Measurements from ENCODE around the gene TSPAN18.

DNA sequence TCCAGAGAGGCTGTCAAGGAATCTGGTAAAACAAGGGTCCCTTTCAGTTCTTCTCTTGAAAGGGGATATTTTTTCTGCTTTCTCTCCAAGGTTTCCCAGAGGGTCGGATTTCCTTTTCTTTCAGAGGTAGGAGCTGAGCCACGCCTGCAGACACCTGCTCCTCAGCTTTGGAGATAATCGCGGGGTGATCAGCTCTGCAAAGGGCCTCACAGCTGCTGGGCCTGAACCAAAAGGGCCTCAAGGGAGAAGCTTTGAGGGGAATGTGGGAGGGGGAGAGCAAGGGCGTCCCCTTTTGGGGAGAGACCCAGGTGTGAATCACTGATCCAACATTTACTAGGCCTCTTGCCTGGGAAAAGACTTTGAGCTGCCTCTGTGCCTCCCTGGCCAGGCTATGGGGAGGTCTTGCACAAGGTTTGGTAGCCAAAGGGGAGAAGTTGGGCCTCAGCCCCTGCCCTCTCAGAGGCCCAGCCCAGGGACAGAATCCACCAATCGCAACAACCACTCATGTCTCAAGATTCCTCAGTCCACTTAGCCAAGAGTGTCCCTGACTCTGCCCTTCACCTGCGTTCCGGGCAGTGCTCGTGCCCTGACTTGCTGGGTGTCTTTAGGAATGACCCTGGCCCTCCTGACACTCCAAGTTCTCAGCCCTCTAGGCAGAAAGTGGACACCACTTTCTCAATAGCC, 237.9 kb downstream of the TSPAN18 start:
- TF ChIP-seq, protein P1, sequence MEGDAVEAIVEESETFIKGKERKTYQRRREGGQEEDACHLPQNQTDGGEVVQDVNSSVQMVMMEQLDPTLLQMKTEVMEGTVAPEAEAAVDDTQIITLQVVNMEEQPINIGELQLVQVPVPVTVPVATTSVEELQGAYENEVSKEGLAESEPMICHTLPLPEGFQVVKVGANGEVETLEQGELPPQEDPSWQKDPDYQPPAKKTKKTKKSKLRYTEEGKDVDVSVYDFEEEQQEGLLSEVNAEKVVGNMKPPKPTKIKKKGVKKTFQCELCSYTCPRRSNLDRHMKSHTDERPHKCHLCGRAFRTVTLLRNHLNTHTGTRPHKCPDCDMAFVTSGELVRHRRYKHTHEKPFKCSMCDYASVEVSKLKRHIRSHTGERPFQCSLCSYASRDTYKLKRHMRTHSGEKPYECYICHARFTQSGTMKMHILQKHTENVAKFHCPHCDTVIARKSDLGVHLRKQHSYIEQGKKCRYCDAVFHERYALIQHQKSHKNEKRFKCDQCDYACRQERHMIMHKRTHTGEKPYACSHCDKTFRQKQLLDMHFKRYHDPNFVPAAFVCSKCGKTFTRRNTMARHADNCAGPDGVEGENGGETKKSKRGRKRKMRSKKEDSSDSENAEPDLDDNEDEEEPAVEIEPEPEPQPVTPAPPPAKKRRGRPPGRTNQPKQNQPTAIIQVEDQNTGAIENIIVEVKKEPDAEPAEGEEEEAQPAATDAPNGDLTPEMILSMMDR (IDR thresholded peaks at IDR 0.05; ENCODE audit: insufficient read depth, low read depth, low read length): no peak
- TF ChIP-seq EZH2 (IDR thresholded peaks at IDR 0.05; ENCODE audit: insufficient read depth, low read length): no peak
